Sigmoid colon (tissue), 7 donors: Measurements from ENCODE around the gene RANBP9. TPM values are rescaled to one million over a fixed set of nuclear protein-coding genes. Genes with fewer than 3 reads are reported as not detected.

ENCODE experiments used
- DNase-seq: peaks from one replicate; pipeline ENCODE4 v3.0.0-alpha.2; 2019
- H3K27ac ChIP-seq, 4 donors: fragments of 200-600 bp; sonication (generic); one replicate each; pipeline ENCODE4 v1.5.1; 2016 to 2019; ENCODE audit warnings: mild to moderate bottlenecking in 1 of 4
- H3K27me3 ChIP-seq, 3 donors: fragments of 200-600 bp; sonication (generic); one replicate each; pipeline ENCODE4 v1.5.1; 2019; ENCODE audit warnings: mild to moderate bottlenecking in 1 of 3
- H3K36me3 ChIP-seq, 4 donors: fragments of 200-600 bp; sonication (generic); one replicate each; pipeline ENCODE4 v1.5.1; 2016 to 2019
- H3K4me1 ChIP-seq, 4 donors: fragments of 200-600 bp; sonication (generic); one replicate each; pipeline ENCODE4 v1.5.1; 2017 to 2019
- H3K4me3 ChIP-seq, 4 donors: fragments of 200-600 bp; sonication (generic); one replicate each; pipeline ENCODE4 v1.5.1; 2017 to 2019; ENCODE audit warnings: mild to moderate bottlenecking in 2 of 4, moderate library complexity in 1 of 4
- H3K9me3 ChIP-seq, 4 donors: fragments of 200-600 bp in 3 of 4; sonication (generic) in 3 of 4; one replicate each; pipeline versions ENCODE4 v1.5.1 to v1.6.1; 2013 to 2019
- EP300 ChIP-seq, 4 donors: sonication (generic); formaldehyde crosslinking; IDR thresholded peaks; one replicate each; pipeline ENCODE4 v1.6.1; 2017; ENCODE audit warnings: antibody characterized with exemption in 4 of 4
- POLR2A ChIP-seq, 2 donors: fragments of 450-650 bp; IDR thresholded peaks; one replicate each; pipeline ENCODE4 v1.6.1; 2016; ENCODE audit warnings: antibody characterized with exemption in 2 of 2, mild to moderate bottlenecking in 2 of 2, moderate library complexity in 2 of 2
- POLR2AphosphoS5 ChIP-seq, 4 donors: sonication (generic); formaldehyde crosslinking; IDR thresholded peaks; one replicate each; pipeline ENCODE4 v1.6.1; 2017; ENCODE audit warnings: antibody characterized with exemption in 4 of 4
- WGBS, 2 donors: extraction: QIAGEN DNeasy Blood & Tissue Kit; methylation state at CpG; one replicate each; pipeline ENCODE4 v1.1.7; 2013; 5-methylcytosine and 5-hydroxymethylcytosine counted together
- intact Hi-C: fragments of 100-400 bp; cut with DNase I; formaldehyde crosslinking; loops from one replicate; pipeline ENCODE4 v1.15.1; 2023
- polyA plus RNA-seq, 3 donors: library from polyadenylated mRNA; stranded (reverse); fragments of 200-250 nt; gene quantifications; one replicate each; pipeline ENCODE4 v1.2.3, GENCODE V29; 2013
- total RNA-seq, 4 donors: library from RNA; depleted of rRNA; stranded (reverse); fragments of >200 nt; gene quantifications; one replicate each; pipeline ENCODE4 v1.1.0, GENCODE V29; 2016
- TF ChIP-seq, protein P1 (sequence below), 4 experiments: fragments of 450-650 bp in 3 of 4; fragments of 200-600 bp in 1 of 4; IDR thresholded peaks; one replicate each; pipeline ENCODE4 v1.5.1; 2016 to 2019; ENCODE audit warnings: antibody characterized with exemption in 4 of 4, mild to moderate bottlenecking in 3 of 4, moderate library complexity in 2 of 4
- donor health status: healthy with polysubstance abuse.
- donor health status: Bipolar disorder and iron deficiency.
- donor health status: healthy.

RANBP9 gene
- total and polyA plus RNA-seq, 7 donors, result 19.4 to 84.3 (median 49.6) TPM

DNA sequence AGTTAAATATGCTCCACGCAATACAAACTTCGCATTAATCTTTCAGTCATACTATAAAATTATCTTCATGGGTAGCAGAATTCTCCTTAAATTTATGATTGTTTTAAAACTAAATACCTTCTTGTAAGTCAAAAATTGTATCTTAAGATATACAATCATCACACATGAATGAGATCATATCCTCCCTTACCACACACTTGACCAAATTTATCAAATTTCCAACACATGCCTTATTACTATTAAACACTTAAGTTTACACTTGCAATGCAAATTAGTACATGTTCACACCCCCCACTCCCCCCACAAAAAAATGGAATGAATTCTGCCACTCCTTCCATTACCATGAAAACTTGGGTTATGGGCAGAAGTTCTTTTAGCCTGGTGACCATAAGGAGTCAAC lies 13.8 kb downstream of the RANBP9 start:
- Histone ChIP-seq H3K27ac (no peak overlapping the region), H3K4me3 (no peak overlapping the region), H3K27me3 (no peaks in the 10 kb centered on the region), H3K9me3 (no peaks in the 10 kb centered on the region), H3K4me1 (peaks cover 0 to 57% (median 17%) of the 10 kb centered on the region in 4 donors), H3K36me3 (peaks cover 0 to 11% (median 0%) of the 10 kb centered on the region in 4 donors)
- DNase-seq, result no peak
- TF ChIP-seq POLR2AphosphoS5 (IDR thresholded peaks at IDR 0.05) (no peak), POLR2A (IDR thresholded peaks at IDR 0.05) (no peak), EP300 (IDR thresholded peaks at IDR 0.05) (no peak)
- TF ChIP-seq, protein P1, sequence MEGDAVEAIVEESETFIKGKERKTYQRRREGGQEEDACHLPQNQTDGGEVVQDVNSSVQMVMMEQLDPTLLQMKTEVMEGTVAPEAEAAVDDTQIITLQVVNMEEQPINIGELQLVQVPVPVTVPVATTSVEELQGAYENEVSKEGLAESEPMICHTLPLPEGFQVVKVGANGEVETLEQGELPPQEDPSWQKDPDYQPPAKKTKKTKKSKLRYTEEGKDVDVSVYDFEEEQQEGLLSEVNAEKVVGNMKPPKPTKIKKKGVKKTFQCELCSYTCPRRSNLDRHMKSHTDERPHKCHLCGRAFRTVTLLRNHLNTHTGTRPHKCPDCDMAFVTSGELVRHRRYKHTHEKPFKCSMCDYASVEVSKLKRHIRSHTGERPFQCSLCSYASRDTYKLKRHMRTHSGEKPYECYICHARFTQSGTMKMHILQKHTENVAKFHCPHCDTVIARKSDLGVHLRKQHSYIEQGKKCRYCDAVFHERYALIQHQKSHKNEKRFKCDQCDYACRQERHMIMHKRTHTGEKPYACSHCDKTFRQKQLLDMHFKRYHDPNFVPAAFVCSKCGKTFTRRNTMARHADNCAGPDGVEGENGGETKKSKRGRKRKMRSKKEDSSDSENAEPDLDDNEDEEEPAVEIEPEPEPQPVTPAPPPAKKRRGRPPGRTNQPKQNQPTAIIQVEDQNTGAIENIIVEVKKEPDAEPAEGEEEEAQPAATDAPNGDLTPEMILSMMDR (IDR thresholded peaks at IDR 0.05), result no peak
- intact Hi-C loops, result no loop called here
- 95 to 97% methylated on average over 2 of the region's 2 CpGs for WGBS, 2 donors

DNA sequence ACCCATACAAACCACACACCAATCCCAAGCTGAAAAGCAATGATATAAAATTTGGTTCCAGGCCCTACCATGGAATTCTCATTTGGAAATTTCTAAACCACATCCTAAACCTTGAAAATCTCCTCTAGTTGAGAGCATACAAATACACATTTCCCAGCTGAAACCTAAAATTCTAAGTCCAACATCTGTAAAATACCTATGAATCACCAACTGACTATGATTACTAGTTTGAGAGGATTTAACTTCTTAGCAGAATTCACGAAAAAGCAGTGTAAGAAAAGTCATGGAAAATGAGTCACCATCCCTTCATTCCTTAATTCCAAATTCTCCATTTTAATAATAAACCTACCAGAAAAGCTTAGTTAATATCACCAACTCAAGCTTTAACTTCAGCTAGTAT lies 15.4 kb downstream of the RANBP9 start:
- WGBS, 2 donors, result 80 to 84% methylated on average over 1 of the region's 1 CpG
- Histone ChIP-seq H3K4me1 (peaks cover 0 to 45% (median 13%) of the 10 kb centered on the region in 4 donors), H3K4me3 (no peak overlapping the region), H3K27ac (no peak overlapping the region), H3K9me3 (no peaks in the 10 kb centered on the region), H3K27me3 (no peaks in the 10 kb centered on the region), H3K36me3 (peaks cover 0 to 11% (median 0%) of the 10 kb centered on the region in 4 donors)
- TF ChIP-seq, protein P1 (IDR thresholded peaks at IDR 0.05), result no peak
- TF ChIP-seq EP300 (IDR thresholded peaks at IDR 0.05) (no peak), POLR2AphosphoS5 (IDR thresholded peaks at IDR 0.05) (no peak), POLR2A (IDR thresholded peaks at IDR 0.05) (no peak)
- intact Hi-C loops, result no loop called here
- DNase-seq, result no peak

DNA sequence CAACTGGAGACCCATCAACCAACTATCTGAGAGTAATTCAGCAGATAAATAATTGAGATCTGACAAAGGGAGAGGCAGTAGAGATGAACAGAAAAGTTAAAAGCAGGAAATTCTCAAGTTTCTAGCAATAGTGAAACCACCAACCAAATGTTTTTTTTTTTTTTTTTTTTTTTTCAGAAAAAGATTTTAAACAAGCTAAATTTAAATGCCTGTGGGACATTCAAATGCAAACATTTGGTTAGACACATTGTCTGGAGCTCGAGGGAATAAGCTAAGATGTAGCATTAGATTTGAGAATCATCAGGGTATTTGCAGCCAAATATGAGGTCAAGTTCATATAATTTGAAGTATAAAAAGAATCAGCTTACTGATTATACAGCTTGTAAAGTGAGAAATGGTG lies 16.4 kb downstream of the RANBP9 start:
- WGBS, 2 donors, result 32 to 66% methylated on average over 1 of the region's 1 CpG
- H3K4me1 ChIP-seq, result peaks cover 0 to 42% (median 16%) of the 10 kb centered on the region in 4 donors

DNA sequence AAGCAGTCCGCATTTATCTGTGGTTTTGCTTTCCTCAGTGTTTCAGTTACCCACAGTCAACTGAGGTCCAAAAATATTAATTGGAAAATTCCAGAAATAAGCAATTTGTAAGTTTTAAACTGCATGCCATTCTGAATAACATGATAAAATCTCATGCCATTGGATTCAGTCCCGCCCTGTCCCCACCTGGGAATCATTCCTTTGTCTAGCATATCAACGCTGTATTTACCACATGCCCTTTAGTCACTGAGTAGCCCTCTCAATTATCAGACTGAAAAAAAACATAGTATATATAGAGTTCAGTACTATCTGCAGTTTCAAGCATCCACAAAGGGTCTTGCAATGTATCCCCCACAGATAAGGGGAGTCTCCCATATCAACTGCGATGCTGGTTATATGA lies 17.1 kb downstream of the RANBP9 start:
- Histone ChIP-seq H3K36me3 (peaks cover 0 to 11% (median 0%) of the 10 kb centered on the region in 4 donors), H3K9me3 (no peaks in the 10 kb centered on the region), H3K4me1 (peaks cover 0 to 44% (median 15%) of the 10 kb centered on the region in 4 donors), H3K27me3 (no peaks in the 10 kb centered on the region), H3K4me3 (no peak overlapping the region), H3K27ac (no peak overlapping the region)
- TF ChIP-seq POLR2AphosphoS5 (IDR thresholded peaks at IDR 0.05), result no peak
- TF ChIP-seq, protein P1 (IDR thresholded peaks at IDR 0.05), result no peak
- TF ChIP-seq POLR2A (IDR thresholded peaks at IDR 0.05), result no peak
- WGBS, 2 donors, result 80 to 87% methylated on average over 4 of the region's 4 CpGs
- no peak for DNase-seq
- intact Hi-C loops, result no loop called here

More for the DNA sequence above, 16.4 kb downstream of the RANBP9 start:
- no peak for DNase-seq
- no peaks in the 10 kb centered on the region for H3K9me3 ChIP-seq
- H3K27me3 ChIP-seq, result no peaks in the 10 kb centered on the region
- H3K27ac ChIP-seq, result no peak overlapping the region
- intact Hi-C loops, result no loop called here
- peaks cover 0 to 11% (median 0%) of the 10 kb centered on the region in 4 donors for H3K36me3 ChIP-seq
- TF ChIP-seq POLR2A (IDR thresholded peaks at IDR 0.05) (no peak), EP300 (IDR thresholded peaks at IDR 0.05) (no peak), POLR2AphosphoS5 (IDR thresholded peaks at IDR 0.05) (no peak)
- TF ChIP-seq, protein P1 (IDR thresholded peaks at IDR 0.05), result no peak
- no peak overlapping the region for H3K4me3 ChIP-seq
